WI38 (cell line): ENCODE measurements around the gene MRPL20.

Experiments used
- H3K4me3 ChIP-seq: 2 replicates; pipeline ENCODE4 v1.5.1; 2011; ENCODE audit warnings: low read depth, mild to moderate bottlenecking, control low read depth, low read length
- CTCF ChIP-seq: IDR thresholded peaks from 2 replicates; pipeline ENCODE4 v1.5.1; 2012; ENCODE audit warnings: low read depth, mild to moderate bottlenecking, control low read depth, low read length

The MRPL20 gene

DNA sequence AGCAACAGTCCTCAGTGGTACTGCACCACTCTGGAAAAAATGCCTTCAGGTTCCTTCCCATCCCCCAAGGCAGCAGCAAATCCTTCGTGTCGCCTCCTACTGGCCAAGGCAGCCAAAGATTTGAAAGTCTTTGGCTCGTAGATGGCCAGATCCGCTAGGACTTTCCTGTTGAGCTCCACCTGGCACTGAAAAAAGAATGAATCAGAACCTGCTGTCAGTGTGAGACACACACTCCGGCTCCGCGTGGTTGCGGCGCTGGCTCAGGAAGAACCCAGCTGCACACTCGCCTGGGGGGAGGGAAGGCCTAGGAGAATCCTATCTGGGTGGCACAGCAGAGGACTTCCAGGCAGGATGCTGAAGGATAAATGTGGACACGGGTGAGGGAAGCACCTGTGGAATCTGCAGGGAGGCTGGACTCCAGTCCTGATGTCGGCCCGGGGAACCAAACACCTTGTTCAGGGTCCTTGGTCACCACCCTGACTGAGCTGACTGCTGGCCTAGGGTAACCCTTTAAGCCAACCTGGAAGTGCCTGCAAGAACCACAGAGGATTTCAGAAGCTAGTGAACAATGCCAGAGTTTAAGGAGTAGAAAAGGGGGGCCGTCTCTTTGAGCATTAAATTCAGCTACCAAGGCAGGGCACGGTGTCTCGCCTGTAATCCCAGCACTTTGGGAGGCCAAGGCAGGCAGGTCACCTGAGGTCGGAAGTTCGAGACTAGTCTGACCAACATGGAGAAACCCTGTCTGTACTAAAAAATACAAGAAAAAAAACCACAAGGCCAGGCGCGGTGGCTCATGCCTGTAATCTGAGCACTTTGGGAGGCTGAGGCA, 4.8 kb downstream of the MRPL20 start:
- peak; percentile 57 for TF ChIP-seq CTCF
- no peak overlapping the region for H3K4me3 ChIP-seq

- TF ChIP-seq CTCF, result no peak
Observed at GRCh38 chr1:1401457-1402010, 5.6 kb downstream of the MRPL20 start.

GRCh38 chr1:1400576-1401456, 6.3 kb downstream of the MRPL20 start:
- peak overlapping the region; percentile 99 for H3K4me3 ChIP-seq
- TF ChIP-seq CTCF, result no peak

More at GRCh38 chr1:1401457-1402010, 5.6 kb downstream of the MRPL20 start:
- H3K4me3 ChIP-seq, result no peak overlapping the region

DNA sequence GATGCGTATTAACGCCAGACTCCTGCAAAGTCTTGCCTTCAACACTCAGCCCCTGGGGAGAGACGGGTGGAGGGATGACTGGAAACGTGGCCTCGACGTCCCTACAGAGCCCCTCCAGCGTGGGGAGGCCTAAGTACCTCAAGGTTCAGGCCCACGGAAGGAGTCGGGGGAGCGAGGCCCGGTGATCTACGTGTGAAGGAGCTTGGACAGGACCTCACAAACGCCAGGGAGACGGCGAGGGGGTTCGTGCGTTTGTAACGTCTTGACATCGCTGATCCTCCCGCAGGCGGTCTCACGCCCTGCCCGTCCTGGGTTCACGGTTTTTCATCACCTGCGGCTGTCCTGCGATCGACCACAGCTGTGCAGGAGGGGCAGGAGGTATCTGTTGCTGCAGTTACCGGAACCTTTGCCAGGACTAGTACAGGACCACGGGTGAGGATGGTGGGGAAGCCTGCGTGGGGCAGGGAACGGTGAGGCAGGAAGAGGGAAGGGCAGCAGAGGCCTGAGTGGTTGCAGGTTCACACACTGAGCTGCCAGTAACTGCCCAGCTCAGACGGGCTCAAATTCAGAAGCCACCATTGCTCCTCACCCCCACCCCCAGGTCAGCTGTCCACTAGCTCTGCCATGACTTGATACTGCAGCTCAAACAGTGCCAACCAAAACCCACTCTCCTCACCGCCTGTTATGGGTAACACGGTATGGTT, 7.1 kb downstream of the MRPL20 start:
- H3K4me3 ChIP-seq, result peak overlapping the region; percentile 99
- no peak for TF ChIP-seq CTCF

- H3K4me3 ChIP-seq, result peak within 1 kb of the TSS; percentile 99
- TF ChIP-seq CTCF, result peak; percentile 45
Observed at GRCh38 chr1:1399187-1399871, 7.8 kb downstream of the MRPL20 start, which contains the start of gene CCNL2. TSS of gene CCNL2 (minus strand) at chr1:1399335. CDS start at chr1:1399306, 29 bp downstream.

DNA sequence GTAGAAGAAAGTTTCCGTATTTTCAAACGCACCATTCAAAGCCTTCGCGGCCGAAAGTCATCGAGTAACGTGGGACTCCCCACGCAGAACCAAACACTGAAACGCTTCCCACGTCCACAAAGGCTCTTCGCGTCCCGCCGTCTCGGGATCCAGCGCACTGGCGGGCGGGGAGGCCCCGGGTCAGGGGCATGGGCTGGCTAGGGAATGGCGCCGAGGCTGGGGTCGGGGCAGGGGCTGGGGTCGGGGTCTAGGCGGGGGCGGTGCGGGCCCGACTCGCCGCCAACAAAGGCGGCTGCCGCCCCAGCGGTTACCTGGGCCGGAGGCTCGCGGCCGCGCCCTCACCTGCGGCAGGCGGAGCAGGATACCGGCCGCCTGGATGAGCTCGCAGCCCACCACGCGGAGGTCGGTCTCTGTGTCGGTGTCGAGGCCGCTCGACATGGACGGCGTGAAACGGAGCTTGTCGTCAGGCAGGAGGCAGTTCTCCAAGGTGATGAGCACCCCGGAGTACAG, 8.4 kb downstream of the MRPL20 start:
- no peak for TF ChIP-seq CTCF
- peak overlapping the region; percentile 99 for H3K4me3 ChIP-seq
